ENCODE measurements around the gene HIRIP3. TPM values are rescaled to one million over a fixed set of nuclear protein-coding genes. Genes with fewer than 3 reads are reported as not detected.

The HIRIP3 gene
- total and polyA plus RNA-seq, 2 donors = 14.8 to 19.9 TPM

DNA sequence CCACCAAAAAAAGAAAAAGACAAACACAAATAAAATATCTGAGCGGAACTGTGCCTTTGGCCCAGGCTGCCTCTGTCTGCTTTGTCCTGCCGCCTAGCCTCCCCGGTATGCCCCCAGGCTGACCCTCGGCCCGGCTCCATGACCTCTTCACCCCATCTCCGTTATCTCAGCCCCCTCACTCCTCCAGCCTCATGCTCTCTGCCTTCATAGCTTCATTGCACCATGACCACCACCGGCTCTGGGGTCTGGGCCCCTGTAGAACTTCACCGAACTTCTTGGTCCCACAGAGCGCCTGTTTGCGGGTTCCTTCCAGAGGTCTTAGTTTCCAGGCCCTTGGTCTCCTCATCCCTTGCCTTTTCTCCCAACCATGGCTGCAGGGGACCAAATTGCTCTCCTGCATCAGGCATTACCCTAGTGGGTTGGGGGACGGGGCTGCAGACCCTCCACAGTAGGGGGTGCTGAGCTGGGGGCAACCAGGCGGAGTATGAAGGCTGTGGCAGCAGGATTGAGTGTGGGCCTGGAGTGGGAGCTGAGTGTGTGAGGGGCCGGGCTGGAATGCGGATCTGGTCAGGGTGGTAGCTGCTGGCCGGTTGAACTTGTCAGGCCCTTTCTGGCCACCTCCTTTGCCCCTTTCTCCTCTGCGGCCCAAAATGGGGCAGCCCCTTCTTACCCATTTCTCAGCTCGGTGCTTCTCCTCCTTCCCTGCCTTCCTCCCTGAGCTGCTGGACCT is 6.9 kb downstream of the HIRIP3 start:
- Histone ChIP-seq H3K9me3 (ENCODE audit: control insufficient read depth in 2 of 2, insufficient read depth in 1 of 2, low read length in 1 of 2) (no peaks in the 10 kb centered on the region), H3K4me3 (ENCODE audit: low read length in 2 of 2) (no peak overlapping the region)

DNA sequence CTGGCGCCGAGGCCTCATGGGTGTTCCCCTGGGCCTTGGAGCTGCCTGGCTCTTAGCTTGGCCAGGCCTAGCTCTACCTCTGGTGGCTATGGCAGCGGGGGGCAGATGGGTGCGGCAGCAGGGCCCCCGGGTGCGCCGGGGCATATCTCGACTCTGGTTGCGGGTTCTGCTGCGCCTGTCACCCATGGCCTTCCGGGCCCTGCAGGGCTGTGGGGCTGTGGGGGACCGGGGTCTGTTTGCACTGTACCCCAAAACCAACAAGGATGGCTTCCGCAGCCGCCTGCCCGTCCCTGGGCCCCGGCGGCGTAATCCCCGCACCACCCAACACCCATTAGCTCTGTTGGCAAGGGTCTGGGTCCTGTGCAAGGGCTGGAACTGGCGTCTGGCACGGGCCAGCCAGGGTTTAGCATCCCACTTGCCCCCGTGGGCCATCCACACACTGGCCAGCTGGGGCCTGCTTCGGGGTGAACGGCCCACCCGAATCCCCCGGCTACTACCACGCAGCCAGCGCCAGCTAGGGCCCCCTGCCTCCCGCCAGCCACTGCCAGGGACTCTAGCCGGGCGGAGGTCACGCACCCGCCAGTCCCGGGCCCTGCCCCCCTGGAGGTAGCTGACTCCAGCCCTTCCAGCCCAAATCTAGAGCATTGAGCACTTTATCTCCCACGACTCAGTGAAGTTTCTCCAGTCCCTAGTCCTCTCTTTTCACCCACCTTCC is 7.9 kb downstream of the HIRIP3 start:
- Histone ChIP-seq H3K27ac (ENCODE audit: low read depth in 1 of 2, low read length in 1 of 2) (no peak overlapping the region), H3K4me3 (ENCODE audit: low read length in 2 of 2) (no peak overlapping the region), H3K9me3 (ENCODE audit: control insufficient read depth in 2 of 2, insufficient read depth in 1 of 2, low read length in 1 of 2) (no peaks in the 10 kb centered on the region), H3K4me1 (ENCODE audit: control insufficient read depth in 2 of 2, insufficient read depth in 2 of 2, low read length in 2 of 2) (no peaks in the 10 kb centered on the region), H3K36me3 (ENCODE audit: control insufficient read depth in 2 of 2, insufficient read depth in 2 of 2, low read length in 1 of 2) (peaks cover 97 to 98% of the 10 kb centered on the region in 2 donors), H3K27me3 (ENCODE audit: control insufficient read depth in 2 of 2, insufficient read depth in 1 of 2, low read length in 1 of 2) (no peaks in the 10 kb centered on the region)
- WGBS = 98% methylated on average over 35 of the region's 35 CpGs
- no peak for DNase-seq (ENCODE audit: low read depth in 6 of 9, low spot score in 9 of 9)

More for the DNA sequence above, 6.9 kb downstream of the HIRIP3 start:
- 98% methylated on average over 17 of the region's 17 CpGs for WGBS
- no peak for DNase-seq (ENCODE audit: low read depth in 6 of 9, low spot score in 9 of 9)
- Histone ChIP-seq H3K4me1 (ENCODE audit: control insufficient read depth in 2 of 2, insufficient read depth in 2 of 2, low read length in 2 of 2) (no peaks in the 10 kb centered on the region), H3K36me3 (ENCODE audit: control insufficient read depth in 2 of 2, insufficient read depth in 2 of 2, low read length in 1 of 2) (peaks cover 97 to 98% of the 10 kb centered on the region in 2 donors), H3K27ac (ENCODE audit: low read depth in 1 of 2, low read length in 1 of 2) (no peak overlapping the region), H3K27me3 (ENCODE audit: control insufficient read depth in 2 of 2, insufficient read depth in 1 of 2, low read length in 1 of 2) (no peaks in the 10 kb centered on the region)

DNA sequence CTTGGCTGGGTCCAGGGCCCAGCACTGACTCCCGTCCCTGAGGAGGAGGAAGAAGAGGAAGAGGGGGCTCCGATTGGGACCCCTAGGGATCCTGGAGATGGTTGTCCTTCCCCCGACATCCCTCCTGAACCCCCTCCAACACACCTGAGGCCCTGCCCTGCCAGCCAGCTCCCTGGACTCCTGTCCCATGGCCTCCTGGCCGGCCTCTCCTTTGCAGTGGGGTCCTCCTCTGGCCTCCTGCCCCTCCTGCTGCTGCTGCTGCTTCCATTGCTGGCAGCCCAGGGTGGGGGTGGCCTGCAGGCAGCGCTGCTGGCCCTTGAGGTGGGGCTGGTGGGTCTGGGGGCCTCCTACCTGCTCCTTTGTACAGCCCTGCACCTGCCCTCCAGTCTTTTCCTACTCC is 8.5 kb downstream of the HIRIP3 start:
- H3K4me1 ChIP-seq (ENCODE audit: control insufficient read depth in 2 of 2, insufficient read depth in 2 of 2, low read length in 2 of 2) = no peaks in the 10 kb centered on the region
- no peaks in the 10 kb centered on the region for H3K9me3 ChIP-seq (ENCODE audit: control insufficient read depth in 2 of 2, insufficient read depth in 1 of 2, low read length in 1 of 2)
- WGBS = 94% methylated on average over 5 of the region's 5 CpGs
- no peak for DNase-seq (ENCODE audit: low read depth in 6 of 9, low spot score in 9 of 9)
- H3K27ac ChIP-seq (ENCODE audit: low read depth in 1 of 2, low read length in 1 of 2) = no peak overlapping the region
- peaks cover 98 to 99% of the 10 kb centered on the region in 2 donors for H3K36me3 ChIP-seq (ENCODE audit: control insufficient read depth in 2 of 2, insufficient read depth in 2 of 2, low read length in 1 of 2)
- H3K4me3 ChIP-seq (ENCODE audit: low read length in 2 of 2) = no peak overlapping the region
- no peaks in the 10 kb centered on the region for H3K27me3 ChIP-seq (ENCODE audit: control insufficient read depth in 2 of 2, insufficient read depth in 1 of 2, low read length in 1 of 2)

DNA sequence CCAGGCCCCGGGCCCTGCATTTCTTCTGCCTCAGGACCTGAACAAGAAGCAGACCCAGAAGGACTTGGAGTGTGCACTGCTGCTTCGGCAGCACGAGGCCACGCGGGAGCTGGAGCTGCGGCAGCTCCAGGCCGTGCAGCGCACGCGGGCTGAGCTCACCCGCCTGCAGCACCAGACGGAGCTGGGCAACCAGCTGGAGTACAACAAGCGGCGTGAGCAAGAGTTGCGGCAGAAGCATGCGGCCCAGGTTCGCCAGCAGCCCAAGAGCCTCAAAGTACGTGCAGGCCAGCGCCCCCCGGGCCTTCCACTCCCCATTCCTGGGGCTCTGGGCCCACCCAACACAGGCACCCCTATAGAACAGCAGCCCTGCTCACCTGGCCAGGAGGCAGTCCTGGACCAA is 9.2 kb downstream of the HIRIP3 start:
- Histone ChIP-seq H3K4me3 (ENCODE audit: low read length in 2 of 2) (no peak overlapping the region), H3K27ac (ENCODE audit: low read depth in 1 of 2, low read length in 1 of 2) (no peak overlapping the region), H3K4me1 (ENCODE audit: control insufficient read depth in 2 of 2, insufficient read depth in 2 of 2, low read length in 2 of 2) (no peaks in the 10 kb centered on the region), H3K9me3 (ENCODE audit: control insufficient read depth in 2 of 2, insufficient read depth in 1 of 2, low read length in 1 of 2) (no peaks in the 10 kb centered on the region), H3K36me3 (ENCODE audit: control insufficient read depth in 2 of 2, insufficient read depth in 2 of 2, low read length in 1 of 2) (peaks cover 98 to 99% of the 10 kb centered on the region in 2 donors), H3K27me3 (ENCODE audit: control insufficient read depth in 2 of 2, insufficient read depth in 1 of 2, low read length in 1 of 2) (no peaks in the 10 kb centered on the region)
- 98% methylated on average over 20 of the region's 20 CpGs for WGBS
- DNase-seq (ENCODE audit: low read depth in 6 of 9, low spot score in 9 of 9) = no peak

DNA sequence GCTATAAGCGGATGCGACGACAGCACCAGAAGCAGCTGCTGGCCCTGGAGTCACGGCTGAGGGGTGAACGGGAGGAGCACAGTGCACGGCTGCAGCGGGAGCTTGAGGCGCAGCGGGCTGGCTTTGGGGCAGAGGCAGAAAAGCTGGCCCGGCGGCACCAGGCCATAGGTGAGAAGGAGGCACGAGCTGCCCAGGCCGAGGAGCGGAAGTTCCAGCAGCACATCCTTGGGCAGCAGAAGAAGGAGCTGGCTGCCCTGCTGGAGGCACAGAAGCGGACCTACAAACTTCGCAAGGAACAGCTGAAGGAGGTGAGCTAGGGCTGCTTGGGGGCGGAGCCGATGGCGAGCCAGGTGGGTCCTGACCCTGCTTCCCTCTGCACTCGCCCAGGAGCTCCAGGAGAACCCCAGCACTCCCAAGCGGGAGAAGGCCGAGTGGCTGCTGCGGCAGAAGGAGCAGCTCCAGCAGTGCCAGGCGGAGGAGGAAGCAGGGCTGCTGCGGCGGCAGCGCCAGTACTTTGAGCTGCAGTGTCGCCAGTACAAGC is 10.1 kb downstream of the HIRIP3 start:
- no peak overlapping the region for H3K27ac ChIP-seq (ENCODE audit: low read depth in 1 of 2, low read length in 1 of 2)
- H3K36me3 ChIP-seq (ENCODE audit: control insufficient read depth in 2 of 2, insufficient read depth in 2 of 2, low read length in 1 of 2) = peaks cover 91 to 100% of the 10 kb centered on the region in 2 donors
- H3K4me3 ChIP-seq (ENCODE audit: low read length in 2 of 2) = no peak overlapping the region
- H3K27me3 ChIP-seq (ENCODE audit: control insufficient read depth in 2 of 2, insufficient read depth in 1 of 2, low read length in 1 of 2) = no peaks in the 10 kb centered on the region
- 98% methylated on average over 28 of the region's 28 CpGs for WGBS
- H3K4me1 ChIP-seq (ENCODE audit: control insufficient read depth in 2 of 2, insufficient read depth in 2 of 2, low read length in 2 of 2) = no peaks in the 10 kb centered on the region
- DNase-seq (ENCODE audit: low read depth in 6 of 9, low spot score in 9 of 9) = no peak
- H3K9me3 ChIP-seq (ENCODE audit: control insufficient read depth in 2 of 2, insufficient read depth in 1 of 2, low read length in 1 of 2) = no peaks in the 10 kb centered on the region

DNA sequence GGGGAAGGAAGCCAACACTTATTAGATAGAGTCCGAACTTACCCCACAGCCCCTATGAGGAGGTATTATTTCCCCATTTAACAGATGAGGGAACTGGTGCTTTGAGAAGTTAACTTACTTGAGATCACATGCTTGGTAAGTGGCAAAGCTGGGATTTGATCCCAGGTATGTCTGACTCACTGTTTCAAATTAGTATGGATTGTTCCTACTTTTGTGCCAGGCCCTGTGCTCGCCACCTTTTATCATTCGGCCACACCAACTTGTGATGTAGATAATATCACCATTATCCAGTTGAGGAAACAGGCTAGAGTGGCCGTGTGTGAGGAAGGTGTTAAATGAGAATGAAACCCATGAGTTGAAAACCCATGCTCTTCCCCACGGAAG is 10.7 kb downstream of the HIRIP3 start:
- Histone ChIP-seq H3K4me1 (ENCODE audit: control insufficient read depth in 2 of 2, insufficient read depth in 2 of 2, low read length in 2 of 2) (no peaks in the 10 kb centered on the region), H3K4me3 (ENCODE audit: low read length in 2 of 2) (no peak overlapping the region), H3K27ac (ENCODE audit: low read depth in 1 of 2, low read length in 1 of 2) (no peak overlapping the region), H3K9me3 (ENCODE audit: control insufficient read depth in 2 of 2, insufficient read depth in 1 of 2, low read length in 1 of 2) (no peaks in the 10 kb centered on the region), H3K27me3 (ENCODE audit: control insufficient read depth in 2 of 2, insufficient read depth in 1 of 2, low read length in 1 of 2) (no peaks in the 10 kb centered on the region), H3K36me3 (ENCODE audit: control insufficient read depth in 2 of 2, insufficient read depth in 2 of 2, low read length in 1 of 2) (peaks cover 92 to 100% of the 10 kb centered on the region in 2 donors)
- no peak for DNase-seq (ENCODE audit: low read depth in 6 of 9, low spot score in 9 of 9)
- 96% methylated on average over 5 of the region's 5 CpGs for WGBS

DNA sequence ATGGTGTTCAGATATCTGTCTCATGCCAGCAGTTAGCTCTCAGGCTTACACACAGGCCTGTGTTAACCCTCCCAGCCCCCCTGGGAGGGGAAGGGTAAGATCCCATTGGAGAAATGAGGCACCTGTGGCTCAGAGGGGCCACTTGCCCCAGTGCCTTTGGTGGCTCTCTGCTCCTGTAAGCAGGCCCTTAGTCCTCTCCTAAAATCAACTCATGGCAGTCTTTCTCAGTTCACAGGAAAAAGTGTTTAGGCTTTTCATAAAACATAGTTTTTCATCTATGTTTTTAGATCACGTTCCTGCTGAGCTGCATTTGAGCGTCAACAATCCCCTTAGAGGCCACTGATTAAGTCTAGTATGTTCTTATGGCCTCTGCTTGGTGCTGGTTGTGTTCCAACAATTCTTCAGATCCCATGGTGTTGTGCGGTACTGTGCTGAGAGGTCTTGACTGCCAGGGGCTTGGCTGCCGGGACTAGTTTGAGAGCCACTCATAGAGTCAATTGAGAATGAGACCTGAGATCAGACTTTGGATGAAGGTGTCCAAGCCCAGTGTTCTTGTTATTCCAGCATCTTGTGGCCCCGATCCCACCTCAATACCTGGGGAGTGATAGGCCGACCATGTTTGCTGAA is 11.2 kb downstream of the HIRIP3 start:
- Histone ChIP-seq H3K9me3 (ENCODE audit: control insufficient read depth in 2 of 2, insufficient read depth in 1 of 2, low read length in 1 of 2) (no peaks in the 10 kb centered on the region), H3K27me3 (ENCODE audit: control insufficient read depth in 2 of 2, insufficient read depth in 1 of 2, low read length in 1 of 2) (no peaks in the 10 kb centered on the region), H3K36me3 (ENCODE audit: control insufficient read depth in 2 of 2, insufficient read depth in 2 of 2, low read length in 1 of 2) (peaks cover 92 to 100% of the 10 kb centered on the region in 2 donors), H3K4me3 (ENCODE audit: low read length in 2 of 2) (no peak overlapping the region), H3K4me1 (ENCODE audit: control insufficient read depth in 2 of 2, insufficient read depth in 2 of 2, low read length in 2 of 2) (no peaks in the 10 kb centered on the region), H3K27ac (ENCODE audit: low read depth in 1 of 2, low read length in 1 of 2) (no peak overlapping the region)
- 99% methylated on average over 6 of the region's 6 CpGs for WGBS
- DNase-seq (ENCODE audit: low read depth in 6 of 9, low spot score in 9 of 9) = no peak

DNA sequence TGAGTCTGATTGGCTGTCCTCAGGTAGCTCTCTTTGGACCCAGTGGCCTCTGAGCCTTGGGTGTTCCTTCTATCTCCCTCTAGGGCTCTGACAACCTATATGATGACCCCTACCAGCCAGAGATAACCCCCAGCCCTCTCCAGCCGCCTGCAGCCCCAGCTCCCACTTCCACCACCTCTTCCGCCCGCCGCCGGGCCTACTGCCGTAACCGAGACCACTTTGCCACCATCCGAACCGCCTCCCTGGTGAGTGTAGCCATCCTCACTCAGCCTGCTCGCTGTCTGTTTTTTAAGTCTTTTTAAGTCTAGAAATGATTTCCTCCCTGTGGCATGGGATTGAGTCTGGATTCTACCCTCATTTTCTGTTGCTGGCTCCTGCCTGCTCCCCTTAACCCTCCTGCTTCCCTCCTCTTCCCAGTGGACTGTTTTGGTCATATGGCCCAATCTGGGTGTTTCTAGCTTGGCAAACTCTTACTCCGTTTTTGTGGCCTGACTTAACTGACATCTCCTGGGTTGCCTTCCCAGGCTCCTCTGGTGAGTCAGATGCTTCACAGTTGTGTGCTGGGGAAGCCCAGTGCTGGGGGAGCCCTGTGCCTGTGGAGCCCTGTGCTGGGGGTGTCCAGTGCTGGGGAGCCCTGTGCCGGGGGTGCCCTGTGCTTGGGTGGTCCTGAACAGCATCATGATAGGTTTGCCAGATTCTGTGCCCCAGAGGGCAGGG is 11.8 kb downstream of the HIRIP3 start:
- Histone ChIP-seq H3K27me3 (ENCODE audit: control insufficient read depth in 2 of 2, insufficient read depth in 1 of 2, low read length in 1 of 2) (no peaks in the 10 kb centered on the region), H3K36me3 (ENCODE audit: control insufficient read depth in 2 of 2, insufficient read depth in 2 of 2, low read length in 1 of 2) (peaks cover 92 to 100% of the 10 kb centered on the region in 2 donors), H3K4me1 (ENCODE audit: control insufficient read depth in 2 of 2, insufficient read depth in 2 of 2, low read length in 2 of 2) (no peaks in the 10 kb centered on the region), H3K4me3 (ENCODE audit: low read length in 2 of 2) (no peak overlapping the region), H3K9me3 (ENCODE audit: control insufficient read depth in 2 of 2, insufficient read depth in 1 of 2, low read length in 1 of 2) (no peaks in the 10 kb centered on the region), H3K27ac (ENCODE audit: low read depth in 1 of 2, low read length in 1 of 2) (no peak overlapping the region)
- 98% methylated on average over 12 of the region's 12 CpGs for WGBS
- no peak for DNase-seq (ENCODE audit: low read depth in 6 of 9, low spot score in 9 of 9)

Data from thymus (tissue), 11 donors.